GM12874 (cell line): Measurements from ENCODE around the gene KRT10.

Experiments
- TF ChIP-seq, protein P1 (sequence below): IDR thresholded peaks from 2 replicates; pipeline ENCODE4 v1.5.1; 2011; ENCODE audit warnings: low read depth, mild to moderate bottlenecking, control low read depth, low read length, moderate library complexity; ENCODE audit not compliant: insufficient read depth

Gene KRT10

DNA sequence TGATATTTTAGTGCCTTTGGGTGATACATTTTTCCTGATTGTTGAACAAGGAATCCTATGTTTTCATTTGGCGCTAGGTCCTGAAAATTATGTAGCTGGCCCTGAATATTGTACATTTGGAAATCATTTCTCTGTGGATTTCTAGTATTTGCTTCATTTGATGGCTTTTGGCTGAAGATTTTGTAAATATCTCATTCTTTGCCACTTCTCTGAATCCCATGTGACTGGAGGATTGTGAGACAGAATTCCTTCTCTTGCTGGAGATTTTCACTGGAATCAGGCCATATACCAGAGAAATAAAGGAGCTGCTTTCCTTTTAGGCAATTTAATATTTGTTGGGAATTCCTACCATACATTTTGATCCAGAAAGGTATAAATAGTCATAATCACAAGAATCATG is 31.3 kb downstream of the KRT10 start:
- TF ChIP-seq, protein P1, sequence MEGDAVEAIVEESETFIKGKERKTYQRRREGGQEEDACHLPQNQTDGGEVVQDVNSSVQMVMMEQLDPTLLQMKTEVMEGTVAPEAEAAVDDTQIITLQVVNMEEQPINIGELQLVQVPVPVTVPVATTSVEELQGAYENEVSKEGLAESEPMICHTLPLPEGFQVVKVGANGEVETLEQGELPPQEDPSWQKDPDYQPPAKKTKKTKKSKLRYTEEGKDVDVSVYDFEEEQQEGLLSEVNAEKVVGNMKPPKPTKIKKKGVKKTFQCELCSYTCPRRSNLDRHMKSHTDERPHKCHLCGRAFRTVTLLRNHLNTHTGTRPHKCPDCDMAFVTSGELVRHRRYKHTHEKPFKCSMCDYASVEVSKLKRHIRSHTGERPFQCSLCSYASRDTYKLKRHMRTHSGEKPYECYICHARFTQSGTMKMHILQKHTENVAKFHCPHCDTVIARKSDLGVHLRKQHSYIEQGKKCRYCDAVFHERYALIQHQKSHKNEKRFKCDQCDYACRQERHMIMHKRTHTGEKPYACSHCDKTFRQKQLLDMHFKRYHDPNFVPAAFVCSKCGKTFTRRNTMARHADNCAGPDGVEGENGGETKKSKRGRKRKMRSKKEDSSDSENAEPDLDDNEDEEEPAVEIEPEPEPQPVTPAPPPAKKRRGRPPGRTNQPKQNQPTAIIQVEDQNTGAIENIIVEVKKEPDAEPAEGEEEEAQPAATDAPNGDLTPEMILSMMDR = no peak

DNA sequence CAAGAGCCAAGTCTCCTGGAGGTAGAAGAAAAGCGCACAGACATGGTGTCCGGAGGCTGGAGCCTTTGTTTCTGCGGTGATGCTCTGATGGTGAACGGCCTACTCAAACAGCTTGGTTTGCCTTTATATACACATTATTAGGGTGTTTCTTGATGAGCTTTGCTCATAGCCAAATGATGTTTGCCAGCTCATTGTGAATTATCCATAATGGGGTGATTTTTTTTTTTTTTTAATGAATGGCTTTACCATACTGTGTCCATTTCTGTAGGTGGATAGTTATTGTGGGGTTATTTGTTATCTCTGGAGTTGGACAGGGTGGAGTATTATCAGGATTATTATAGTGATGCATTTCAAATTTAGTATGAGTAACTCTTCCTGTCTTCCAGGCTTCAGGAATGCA is 40.0 kb downstream of the KRT10 start, which contains the start of gene KRT27:
KRT27 (minus strand) TSS at position 101 of the 400 bp plus-strand sequence; CDS start at position 44, 57 bp downstream.
- TF ChIP-seq, protein P1 = no peak

DNA sequence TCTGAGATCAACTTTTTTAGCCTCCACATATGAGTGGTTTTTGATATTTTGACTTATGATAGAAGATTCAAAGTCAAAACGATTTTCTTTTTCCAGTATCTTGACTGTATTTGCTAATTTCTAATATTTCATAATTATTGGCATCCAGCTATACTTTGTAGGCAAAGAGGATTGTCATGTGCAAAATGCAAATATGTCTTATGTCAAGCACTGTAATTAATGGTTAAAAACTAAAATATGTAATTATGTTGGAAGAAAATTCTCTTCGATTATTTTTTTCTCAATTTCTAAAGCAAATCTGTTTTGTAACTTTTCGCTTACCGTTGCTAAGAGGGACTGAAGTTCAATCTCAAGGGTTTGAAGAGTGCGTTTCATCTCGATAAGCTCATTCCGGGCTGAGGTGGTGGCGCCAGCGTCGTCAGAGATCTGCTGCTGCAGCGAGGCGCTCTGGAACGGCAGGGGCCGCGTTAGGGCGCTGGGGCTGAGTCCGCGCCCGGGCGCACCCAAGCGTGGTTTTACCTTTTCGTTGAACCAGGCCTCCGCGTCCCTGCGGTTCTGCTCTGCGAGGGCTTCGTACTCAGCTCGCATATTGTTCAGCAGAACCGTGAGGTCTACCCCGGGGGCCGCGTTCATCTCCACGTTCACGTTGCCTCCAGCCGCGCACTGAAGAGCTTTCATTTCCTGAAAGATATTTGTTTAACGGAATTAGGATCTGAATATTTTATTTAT is 43.1 kb downstream of the KRT10 start:
- TF ChIP-seq, protein P1 = no peak

DNA sequence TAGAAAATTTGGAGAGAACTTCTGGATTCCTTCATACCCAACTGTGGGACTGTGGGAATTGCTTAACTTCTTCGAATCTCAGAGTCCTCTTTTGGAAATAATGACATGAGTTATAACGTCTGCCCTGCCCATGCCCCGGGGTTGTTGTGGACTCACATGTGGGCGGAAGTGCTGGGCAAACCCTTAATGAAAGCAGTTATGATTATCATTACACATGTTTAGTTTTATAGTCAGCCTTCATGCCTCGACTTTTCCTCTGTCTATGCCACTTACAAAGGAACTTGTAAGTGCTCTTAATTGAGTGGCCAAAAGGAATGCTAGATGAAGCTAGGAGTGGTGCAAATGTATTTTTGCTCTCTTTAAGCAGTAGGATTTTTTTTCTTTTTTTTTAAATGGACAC is 44.0 kb downstream of the KRT10 start:
- TF ChIP-seq, protein P1 = no peak

DNA sequence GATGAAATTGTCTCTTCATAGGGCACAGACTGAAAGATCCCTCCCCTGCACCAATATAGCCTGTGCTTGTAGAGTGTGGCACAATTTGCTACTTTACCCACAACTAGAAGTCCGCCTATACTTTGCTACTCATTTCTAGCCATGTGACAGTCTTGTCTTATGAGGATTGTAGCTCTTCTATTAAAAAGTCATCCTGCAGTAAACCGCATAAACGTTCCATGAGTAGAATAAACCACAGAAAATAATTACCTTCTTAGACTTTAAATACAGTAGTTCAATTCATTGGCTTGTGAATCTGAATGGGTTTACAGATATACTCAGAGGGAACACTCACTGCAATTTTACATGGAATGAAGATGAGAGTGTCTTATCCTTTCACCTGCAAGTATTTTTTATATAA is 44.4 kb downstream of the KRT10 start:
- TF ChIP-seq, protein P1 = no peak

DNA sequence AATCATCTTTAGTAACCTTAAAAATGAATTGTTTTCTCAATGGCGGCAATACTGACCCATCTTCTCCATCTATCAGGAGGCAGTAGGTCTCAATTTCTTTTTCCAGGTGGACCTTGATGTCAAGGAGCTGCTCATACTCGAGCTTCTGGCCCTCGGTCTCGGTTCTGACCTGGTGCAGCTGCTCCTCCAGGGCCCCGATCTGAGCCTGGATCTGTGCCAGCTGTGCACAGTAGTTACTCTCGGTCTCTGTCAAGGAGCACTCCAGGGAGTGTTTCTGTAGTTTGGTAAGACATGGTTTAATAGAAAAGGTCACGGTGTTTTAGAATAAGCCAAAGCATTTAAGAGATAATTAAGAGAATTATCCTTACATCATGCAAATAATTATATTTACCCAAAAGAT is 45.0 kb downstream of the KRT10 start:
- TF ChIP-seq, protein P1 = no peak

DNA sequence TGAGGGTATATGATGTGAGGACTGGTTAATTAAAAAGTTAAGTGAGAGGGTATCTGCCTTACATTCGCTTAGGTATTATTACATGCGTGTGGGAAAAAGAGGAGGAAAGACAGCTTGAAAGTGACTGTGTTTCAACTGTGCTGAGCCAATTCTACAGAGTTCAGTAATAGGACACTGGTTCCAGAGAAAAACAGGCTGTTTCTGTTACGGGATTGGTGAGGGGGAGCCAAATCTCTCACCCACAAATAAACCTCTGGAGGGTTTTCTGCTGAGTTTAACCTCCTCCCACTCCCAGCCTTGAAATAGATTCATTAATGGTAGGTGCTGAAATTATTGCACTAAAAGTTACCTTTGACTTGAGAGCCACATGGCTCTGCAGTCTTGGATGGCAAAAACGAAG is 46.5 kb downstream of the KRT10 start:
- TF ChIP-seq, protein P1 = no peak
